C4-2B (cell line): ENCODE data around the gene CYB561.

ENCODE experiments used
- CTCF ChIP-seq: fragments of 450-650 bp; conservative IDR thresholded peaks from 2 replicates; pipeline ENCODE4 v1.5.1; 2017; ENCODE audit warnings: mild to moderate bottlenecking
- ZFX ChIP-seq: fragments of 450-650 bp; IDR thresholded peaks from 2 replicates; pipeline ENCODE4 v1.6.1; 2017

- TF ChIP-seq CTCF (no peak), ZFX (no peak)
Measured at GRCh38 chr17:63423963-63424362, 22.1 kb downstream of the CYB561 start.
